ENCODE data around the gene RNF157.
"Not testable (repeated sequence)": the region's sequence is repeated elsewhere in the genome, so short reads cannot be mapped to it uniquely, and the experiment has no call there.

Gene RNF157

DNA sequence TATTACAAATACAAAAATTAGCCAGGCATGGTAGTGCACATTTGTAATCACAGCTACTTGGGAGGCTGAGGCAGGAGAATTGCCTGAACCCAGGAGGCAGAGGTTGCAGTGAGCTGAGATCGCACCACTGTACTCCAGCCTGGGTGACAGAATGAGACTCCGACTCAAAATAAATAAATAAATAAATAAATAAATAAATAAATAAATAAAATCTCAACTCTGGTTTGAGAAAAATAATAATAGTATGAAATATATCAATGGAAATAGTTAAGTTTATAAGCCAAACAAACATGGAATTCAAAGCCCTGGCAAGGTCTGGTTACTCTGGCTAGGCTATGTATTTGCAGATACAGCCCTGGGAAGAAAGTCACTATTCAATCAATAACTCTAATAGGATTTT is 53.5 kb downstream of the RNF157 start:
- not testable (repeated sequence) for DNase-seq

DNA sequence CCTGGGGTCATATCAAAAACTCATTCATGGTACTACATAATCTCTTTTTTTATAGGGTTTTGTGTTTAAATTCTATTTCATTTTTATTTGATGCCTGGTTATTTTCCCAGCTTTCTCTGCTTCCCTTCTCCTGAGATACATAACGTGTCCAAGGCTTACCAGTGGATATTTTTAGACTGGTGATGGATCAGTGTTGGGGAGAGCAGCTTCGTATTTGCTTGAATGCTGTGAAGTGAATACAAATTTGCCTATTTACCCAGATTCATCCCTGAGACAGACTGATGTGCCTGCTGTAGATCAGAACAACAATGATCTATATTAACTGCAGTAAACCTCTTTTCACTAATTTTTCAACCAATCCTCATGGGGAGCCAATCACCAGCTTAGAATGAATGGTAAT is 56.0 kb downstream of the RNF157 start:
- no peak for DNase-seq

DNA sequence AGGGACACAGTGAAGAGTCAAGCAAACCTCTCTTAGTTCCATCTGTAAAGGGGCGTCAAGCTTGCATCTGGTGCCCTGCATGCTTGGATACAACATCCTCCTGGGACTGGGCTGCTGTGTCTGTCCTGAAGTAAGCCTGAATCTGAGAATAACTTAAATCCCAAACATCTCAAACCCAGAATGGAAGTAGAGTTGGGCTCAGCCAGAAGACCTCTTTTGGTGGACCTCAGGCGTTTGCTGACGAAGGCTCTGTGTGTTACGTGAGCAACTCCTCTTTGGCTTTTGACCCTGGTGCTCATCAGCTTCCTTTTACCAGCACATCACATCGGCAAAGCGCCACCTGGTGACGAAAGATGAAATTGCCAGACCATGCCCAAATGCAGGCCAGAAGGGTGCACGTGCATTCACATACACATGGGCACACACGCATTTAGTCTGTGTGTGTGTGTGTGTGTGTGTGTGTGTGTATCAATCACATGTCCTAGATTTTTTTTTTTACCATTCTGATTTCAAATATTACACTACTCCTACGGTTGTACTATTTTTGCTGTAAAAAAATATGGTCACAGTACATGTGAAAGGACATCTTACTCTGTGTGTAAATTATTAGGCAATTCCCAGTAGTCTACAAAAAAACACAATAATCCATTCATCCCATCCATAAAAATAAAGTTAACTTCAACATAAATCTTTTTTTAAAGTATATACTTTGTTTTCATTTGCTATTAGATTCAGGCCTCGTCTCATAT is 58.1 kb downstream of the RNF157 start:
- peak; percentile 91 for DNase-seq

DNA sequence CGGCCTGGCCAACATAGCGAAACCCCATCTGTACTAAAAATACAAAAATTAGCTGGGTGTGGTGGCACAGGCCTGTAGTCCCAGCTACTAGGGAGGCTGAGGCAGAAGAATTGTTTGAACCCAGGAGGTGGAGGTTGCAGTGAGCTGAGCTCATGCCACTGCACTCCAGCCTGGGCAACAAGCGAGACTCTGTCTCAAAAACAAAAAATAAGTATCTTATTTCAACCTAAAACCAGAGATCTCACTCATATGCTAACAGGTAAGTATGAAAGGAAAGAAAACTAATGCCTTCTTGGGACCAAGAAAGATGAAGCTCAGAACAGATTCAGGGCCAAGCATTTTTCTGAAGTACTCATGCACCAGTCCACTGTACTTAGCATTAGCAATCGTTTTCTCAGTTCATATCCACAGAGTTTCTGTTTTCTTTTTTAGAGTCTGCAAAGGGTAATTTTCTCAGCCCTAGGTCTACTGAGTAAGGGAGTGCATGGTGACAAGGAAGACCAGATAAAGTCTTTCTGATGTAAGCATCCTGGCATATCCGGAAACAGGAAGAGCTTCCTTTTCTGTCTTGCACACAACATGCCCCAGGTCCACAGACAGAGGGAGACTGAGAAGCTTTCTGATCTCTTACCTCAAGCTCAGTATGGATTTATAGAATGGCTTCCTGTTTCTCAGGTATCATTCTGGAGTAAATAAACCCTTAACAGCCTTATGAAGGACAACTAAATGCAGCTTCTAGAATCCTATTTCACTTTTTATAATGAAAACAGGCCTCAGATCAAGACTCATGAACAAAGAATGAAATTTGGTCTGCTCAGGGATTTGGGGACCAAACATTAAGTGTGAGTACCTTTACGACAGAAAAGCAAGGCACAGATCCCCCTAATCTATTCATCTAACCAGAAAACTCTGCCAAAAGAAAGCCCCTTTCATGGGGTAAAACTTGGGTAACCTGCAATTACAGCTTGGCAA is 60.5 kb downstream of the RNF157 start:
- no peak for DNase-seq

DNA sequence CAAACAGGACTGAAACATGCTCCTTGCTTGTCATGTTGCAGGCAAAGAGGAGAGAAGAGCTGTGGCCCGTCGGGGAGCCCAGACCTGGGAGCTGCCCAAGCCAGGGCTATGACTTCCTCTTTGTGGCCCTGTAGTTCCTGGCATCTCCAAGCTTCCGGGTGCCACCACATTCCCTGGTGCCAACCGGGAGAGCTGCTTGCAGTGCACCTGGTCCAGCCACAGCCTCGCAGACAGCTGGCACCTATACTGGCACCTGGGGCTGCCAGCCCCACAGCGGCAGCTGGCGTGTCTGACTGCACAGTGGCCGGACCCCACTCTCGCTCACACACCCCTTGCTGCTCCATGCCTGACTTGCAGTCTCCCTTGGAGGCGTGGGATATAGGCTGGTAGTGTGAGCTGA is 62.2 kb downstream of the RNF157 start:
- DNase-seq: no peak

DNA sequence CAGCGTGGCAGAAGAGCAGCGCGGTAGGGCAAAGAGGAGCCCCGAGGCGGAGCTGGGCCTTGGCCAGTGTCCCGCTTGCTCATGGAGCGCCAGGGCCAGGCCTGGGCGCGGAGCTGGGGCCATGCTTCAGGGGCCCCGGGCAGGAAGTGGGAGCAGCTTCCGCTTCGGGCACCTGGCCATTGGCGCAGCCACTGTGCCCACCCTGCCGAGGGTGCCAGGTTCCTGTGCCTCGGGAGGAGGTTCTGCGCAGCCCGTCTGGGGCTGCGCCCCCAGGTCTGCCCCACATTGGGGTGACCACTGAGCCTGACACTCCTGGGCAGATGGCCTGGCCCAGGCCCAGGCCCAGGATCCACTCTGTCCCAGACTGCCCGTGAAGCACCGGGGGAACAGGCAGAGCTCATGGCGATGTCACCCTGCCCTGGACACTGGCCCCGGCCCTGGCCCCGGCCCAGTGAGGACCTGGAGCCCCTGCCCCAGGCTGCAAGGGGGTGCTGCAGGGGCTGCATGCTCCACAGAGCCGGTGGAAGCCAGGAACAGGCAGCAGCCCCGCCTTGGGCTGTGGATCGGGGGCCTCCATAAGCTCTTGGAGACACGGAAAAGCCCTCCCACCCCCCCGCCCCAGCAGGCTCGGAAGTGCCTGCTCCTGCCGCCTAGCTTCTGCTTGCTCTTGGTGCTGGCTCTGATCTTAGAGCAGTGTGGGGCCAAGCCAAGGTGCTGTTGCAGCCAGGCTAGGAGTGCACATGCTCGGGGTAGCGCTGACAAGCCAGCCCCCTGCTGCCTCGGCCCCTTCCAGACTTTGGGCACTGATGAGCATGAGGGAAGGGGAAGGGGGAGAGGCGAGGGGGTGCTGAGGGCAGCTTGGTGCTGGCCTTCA is 63.4 kb downstream of the RNF157 start:
- DNase-seq: no peak

DNA sequence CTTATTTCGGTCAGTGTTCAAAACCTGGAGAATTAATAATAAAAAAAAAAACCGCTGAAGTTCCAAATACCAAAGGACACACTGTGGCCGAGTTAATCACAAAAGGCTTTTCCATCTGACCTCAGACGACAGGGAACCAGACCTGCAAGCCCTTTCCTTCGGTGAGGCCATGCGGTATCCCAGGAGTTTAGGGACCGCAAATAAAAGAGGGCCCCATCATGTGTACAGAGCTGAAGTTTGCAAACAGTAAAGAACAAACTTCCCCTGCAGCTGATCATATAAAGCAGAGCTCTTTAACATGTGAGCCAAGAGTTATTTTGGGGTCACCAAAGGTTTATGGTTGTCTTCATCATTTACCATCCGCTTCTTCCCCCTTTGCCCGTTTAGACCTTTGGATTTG is 66.3 kb downstream of the RNF157 start:
- DNase-seq: no peak

DNA sequence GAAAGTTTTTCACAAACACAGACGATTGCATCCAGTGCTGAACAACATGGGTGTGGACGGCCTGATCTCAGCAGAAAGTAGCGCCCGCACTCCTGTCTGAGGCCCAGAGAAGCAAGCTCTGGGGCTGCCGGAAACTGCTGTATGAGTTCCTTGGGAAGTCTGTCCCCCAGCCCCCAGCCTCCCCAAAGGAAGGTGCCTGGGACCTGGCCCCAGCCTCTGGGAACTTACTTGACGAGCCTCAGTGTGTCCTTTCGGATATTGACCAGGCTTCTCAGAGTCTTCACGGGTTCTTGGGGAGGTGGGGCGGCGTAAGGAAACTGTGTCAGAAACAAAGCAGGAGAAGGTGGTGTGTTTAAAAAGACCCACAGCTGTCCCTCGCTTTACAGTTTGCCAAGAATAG is 66.8 kb downstream of the RNF157 start:
- no peak for DNase-seq

DNA sequence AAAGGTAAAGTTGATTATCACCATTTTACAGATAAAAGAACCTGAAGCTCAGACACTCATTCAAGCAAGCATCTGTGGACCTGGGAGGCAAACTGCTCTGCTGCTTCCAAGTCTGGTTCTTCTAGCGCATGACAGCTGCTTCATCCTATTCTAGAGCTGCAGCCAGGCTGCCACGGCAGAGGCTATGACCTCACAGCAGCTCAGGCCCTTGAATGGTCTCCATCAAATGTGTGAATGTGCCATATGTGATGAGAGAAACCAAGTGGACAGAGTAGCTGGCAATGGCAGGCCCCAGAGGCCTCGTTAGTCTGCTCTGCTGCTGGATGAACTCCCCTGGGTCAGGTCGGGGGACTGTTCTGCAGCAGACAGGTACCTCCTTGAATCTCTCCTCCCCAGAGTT is 68.6 kb downstream of the RNF157 start:
- no peak for DNase-seq

DNA sequence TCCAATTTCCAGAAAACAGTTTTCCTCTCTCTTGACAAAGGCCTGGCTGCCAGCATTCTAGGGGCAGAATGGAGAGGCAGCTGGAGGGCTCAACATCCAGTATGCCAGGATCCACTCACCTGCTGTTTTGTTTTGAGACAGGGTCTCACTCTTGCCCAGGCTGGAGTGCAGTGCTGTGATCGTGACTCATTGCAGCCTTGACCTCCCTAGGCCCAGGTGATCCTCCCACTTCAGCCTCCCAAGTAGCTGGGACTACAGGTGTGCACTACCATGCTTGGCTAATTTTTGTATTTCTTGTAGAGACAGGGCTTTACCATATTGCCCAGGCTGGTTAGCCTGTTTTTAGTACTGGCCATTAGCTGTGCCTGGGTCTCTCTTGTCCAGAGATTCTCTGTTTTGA is 70.2 kb downstream of the RNF157 start:
- no peak for DNase-seq

DNA sequence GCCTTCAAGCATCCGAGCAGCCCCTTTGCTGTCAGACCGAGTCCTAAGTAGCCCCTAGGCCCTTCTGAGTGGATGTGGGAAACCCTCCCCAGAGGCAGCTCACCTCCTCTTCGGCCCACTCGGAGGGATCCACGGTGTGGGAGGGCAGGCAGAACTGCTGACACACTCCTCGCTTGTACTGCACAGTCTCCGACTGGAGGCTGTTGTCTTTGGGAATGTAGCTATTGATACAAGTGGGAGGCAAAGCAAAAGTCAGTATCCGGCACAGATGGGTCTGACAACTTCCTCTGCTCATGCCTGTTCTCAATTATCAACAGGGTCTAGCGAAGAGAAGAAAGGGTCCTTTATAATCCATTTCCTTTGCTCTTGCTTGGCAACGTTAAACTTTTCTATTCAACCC is 73.4 kb downstream of the RNF157 start:
- no peak for DNase-seq

DNA sequence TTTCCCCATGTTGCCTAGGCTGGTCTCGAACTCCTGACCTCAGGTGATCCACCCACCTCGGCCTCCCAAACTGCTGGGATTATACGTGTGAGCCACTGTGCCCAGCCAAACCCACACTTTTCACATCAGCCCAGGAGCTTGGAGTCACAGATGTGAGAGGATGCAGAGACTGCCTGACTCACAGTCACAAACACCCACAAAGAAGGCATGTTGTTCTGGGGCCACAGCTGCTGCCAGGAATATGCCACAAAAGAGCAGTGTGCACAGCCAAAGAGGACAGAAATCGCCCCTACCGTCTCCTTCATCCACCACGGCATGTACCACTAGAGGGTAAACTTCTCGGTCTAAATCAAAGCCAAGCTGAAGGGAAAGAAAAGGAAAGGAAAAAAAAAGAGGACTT is 74.1 kb downstream of the RNF157 start:
- DNase-seq: no peak

DNA sequence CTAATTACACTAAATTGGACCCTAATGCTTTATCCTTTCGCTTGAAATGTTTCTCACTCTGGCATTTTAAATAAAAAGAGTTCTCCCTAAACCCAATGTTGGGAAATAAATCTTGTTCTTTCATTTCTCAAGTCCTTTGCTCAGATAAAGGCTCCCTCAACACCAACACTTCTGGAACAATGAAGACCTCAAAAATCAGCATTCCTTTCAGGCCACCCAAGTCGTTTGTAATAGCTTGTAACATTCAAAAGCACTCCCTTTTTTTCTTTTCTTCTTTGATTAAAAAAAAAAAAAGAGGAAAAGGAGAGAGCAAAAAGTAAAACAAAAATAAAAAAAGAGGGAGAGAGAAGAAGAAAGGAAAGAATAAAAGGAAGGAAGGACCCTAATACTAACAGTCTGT is 76.0 kb downstream of the RNF157 start:
- no peak for DNase-seq

DNA sequence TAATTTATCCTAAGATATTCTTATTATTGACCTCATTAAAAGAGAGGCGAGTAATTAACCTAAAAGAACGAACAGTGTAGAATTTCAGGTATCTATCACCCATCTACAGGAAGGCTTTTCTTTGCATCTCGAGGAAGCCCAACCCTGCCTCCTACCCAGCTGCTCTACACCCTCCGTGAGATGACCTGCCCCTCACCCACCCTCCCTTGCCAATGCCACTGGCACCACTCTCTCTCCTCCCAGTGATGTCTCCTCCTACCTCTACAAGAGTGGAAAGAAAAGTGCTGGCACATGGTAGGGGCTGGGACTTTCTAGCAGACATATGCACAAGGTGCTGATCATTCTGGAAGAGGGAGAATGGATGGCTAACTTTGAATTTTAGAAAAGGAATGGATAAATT is 76.4 kb downstream of the RNF157 start:
- DNase-seq: no peak

DNA sequence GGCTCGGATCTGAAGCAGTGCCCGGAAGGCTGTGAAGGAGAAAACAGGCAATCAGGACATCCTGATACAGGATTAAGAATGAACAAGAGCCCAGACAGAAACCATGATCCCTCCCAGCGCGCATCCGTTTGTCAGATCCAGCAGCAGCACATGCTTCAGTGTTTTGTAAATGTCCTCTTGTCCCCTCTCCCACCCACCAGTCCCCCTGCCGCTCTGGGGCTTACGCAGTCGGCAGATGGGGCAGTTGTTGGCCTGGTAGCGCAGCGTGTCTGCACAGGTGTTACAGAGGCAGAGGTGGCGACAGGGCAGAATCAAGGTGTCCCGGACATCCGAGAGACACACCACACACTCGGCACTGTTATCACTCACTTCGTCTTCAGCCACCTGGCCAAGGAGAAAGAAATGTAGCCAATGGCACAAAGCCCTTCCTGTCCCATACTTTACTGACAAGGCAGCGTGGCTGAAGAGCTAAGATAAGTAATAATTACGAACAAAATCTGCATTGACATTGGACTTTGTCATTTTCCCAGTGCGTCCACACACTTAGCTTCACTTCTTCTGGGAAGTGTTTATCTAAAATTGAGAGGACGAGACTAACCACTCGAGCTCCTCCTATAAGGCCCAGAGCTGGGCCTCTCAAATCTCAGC is 78.5 kb downstream of the RNF157 start:
- DNase-seq: no peak

DNA sequence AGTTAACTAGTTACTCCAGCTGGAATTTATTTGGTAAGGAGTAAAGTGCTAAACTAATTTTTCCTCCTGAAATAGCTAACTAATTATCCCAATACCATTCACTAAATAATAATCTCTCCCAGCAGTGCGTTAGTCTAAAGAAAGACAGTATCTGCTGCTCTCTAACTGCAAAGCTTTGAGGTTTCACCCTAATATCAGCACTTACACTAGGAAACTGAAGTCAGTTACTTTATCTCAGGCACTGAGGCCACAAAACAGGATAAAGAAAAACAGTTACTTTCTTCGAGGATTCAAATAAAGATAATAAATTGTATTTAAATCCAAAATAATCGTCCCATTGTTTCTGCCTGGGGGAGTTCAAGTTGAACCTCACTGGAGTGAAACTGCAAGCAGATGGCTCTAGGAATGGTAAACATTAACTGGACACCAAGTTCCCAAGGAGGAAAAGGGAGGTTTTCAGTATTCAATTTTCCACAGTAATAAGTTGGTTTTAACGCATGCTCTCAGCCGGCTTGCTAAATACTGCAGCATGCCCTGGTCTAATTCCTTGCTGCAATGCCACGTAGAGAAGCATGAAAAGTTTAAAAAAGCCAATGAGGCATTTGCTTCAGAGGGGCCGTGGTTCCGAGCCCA is 79.3 kb downstream of the RNF157 start:
- DNase-seq: no peak

DNA sequence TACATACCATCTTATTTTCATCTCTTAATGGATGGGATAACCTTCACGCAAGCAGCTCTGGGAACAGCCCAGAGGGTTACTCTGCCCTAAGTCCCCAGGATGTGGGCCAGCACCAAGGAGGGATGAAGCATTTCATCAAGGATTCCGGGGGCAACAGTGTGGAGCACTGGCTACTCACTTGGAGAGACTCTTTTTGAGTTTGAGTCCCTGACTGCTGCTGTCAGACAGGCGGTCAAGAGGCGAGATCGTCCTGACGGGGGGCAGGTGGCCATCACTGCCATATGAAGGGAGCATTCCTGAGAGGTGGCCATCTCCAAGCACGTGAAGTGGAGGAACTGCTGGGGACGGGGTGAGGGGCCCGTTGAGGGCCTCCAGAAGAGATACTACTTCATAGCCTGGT is 81.1 kb downstream of the RNF157 start:
- no peak for DNase-seq

DNA sequence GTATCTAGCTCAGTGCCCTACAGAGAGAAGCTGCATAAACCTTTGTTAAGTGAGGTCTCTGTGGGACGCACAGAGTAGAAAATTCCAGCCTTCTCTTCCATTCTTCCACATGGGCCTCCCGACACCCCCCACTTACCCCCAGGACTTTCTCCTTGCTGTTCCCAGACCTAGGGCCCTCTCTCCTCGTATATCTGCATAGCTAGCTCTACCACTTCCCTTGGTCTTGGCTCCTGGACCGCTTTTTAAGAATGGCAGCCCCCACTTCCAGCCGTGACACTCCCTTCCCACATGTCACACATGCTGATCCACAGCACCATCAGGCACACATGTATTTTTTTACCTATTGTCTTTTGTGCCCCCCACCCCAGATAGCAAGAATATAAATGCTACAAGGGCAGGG is 82.5 kb downstream of the RNF157 start:
- DNase-seq: no peak

DNA sequence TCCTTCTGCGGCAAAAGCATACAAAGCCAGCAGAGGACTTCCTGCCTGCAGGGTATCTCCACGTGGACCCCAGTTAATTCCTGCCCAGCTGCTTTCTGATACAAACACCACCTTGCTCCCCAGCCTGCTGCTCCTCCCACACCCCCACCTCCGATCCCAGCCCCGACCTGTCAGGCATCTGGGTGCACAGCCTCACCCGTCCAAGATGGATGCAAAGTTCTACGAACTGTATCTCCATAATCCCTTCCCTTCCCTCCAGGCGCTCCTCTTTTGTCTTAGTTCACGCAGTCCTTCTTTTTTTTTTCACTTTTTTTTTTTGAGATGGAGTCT is 83.7 kb downstream of the RNF157 start:
- DNase-seq: no peak

DNA sequence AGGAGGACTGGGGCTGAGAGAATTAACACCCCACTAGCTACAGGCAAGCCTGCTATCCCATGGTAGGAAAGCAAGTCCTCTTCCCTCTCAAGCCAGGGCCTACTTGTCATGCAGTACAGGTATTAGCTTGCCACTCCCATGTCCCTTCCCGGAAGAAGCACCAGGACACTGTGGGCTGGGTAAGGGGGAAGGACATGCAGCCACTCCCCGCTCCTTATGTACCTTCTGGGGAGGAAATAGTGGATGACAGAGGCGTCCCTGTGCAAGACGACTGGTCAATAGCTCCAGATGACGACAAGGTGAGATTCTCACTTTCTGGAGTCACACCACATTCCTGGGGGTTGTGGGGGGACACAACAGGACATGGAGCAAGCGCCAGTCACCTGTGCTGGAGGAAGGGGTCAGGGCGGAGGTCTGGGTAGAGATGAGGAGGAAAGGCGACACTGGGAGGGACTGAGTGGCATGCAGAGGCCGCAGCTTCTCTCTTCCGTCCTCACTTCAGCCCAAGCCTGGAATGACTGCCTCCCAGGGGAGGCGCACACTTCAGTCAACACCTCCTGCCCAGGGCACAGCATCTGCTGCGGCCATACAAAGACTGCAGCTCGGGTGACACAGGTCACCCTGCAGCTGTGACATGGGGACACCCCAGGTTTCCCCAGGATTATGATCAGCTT is 84.2 kb downstream of the RNF157 start:
- no peak for DNase-seq

DNA sequence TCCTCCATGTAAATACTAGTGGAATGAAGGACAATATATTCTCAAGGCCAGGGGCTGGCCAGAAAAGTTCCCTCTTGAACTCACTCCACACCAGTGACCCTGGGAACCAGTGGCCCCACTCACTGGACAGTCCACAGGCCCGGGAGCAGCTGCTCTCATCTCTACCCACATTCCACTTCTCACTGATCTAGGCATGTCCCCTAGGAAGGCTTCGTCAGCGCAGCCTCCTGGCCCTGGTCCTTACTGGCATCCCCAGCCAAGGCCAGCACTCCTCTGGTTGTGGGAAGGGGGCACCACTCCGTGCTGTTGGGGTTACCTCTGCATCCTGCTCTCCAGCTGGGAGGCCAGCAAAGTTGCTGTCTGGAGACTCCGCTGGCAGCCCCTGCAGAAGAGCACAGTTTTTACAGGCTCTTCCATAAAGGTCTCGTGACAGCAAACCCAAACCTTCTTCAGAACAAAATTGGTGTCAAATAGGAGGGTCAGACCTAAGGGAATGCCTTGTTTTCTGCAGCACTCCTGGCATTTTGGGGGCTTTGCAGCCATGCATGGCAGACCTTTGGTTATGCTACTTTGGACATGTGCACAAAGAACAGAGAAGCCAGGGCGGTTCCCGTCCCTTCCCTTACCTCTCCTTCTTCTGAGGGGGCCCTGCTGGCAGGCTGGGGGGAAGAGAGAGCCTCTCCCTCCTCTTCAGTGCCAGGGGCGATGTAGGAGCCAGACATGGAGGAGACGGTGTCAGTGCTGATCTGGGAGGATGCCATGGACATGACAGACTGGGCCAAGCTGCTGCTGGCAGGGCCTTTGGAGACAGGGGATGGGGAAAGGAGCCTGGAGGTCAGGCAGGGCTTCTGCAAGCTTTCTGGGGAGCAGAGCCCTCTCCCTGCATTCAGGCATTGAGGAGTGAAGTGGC is 85.1 kb downstream of the RNF157 start:
- no peak for DNase-seq
